ENCODE results near the gene ARL5A.

DNA sequence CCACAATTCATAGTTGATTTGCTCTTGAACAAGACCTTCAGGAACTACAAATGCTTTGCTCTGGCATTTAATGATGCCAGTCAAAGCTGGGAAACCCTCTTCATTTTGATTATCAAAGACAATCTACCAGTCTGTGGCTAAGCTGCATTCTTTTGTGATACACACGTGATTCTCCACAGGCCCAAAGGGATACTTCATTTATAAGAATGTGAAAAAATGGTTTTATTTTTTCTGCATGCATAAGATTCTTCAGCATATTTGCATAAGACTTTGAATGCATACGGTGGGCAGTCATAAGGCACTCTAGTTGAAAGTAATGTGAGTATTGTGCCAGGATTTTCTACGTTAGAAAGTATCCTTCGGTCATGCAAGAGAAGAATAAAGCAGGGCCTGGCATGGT, 33.0 kb upstream of the ARL5A start:
- no peak for TF ChIP-seq POLR2A (IDR thresholded peaks at IDR 0.05)
- TF ChIP-seq, protein P1, sequence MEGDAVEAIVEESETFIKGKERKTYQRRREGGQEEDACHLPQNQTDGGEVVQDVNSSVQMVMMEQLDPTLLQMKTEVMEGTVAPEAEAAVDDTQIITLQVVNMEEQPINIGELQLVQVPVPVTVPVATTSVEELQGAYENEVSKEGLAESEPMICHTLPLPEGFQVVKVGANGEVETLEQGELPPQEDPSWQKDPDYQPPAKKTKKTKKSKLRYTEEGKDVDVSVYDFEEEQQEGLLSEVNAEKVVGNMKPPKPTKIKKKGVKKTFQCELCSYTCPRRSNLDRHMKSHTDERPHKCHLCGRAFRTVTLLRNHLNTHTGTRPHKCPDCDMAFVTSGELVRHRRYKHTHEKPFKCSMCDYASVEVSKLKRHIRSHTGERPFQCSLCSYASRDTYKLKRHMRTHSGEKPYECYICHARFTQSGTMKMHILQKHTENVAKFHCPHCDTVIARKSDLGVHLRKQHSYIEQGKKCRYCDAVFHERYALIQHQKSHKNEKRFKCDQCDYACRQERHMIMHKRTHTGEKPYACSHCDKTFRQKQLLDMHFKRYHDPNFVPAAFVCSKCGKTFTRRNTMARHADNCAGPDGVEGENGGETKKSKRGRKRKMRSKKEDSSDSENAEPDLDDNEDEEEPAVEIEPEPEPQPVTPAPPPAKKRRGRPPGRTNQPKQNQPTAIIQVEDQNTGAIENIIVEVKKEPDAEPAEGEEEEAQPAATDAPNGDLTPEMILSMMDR (IDR thresholded peaks at IDR 0.05), result no peak
